H1 (cell line): ENCODE measurements around the gene VSNL1. TPM values are rescaled to one million over a fixed set of nuclear protein-coding genes. Genes with fewer than 3 reads are reported as not detected.

ENCODE experiments used
- BCL11A ChIP-seq, 2 experiments: IDR thresholded peaks; one replicate each; pipeline ENCODE4 v1.6.1; 2011; ENCODE audit warnings: low read depth in 2 of 2, low read length in 2 of 2, mild to moderate bottlenecking in 2 of 2
- CHD2 ChIP-seq: IDR thresholded peaks from 2 replicates; pipeline ENCODE4 v1.6.1; 2012; ENCODE audit warnings: low read length, improper control_type of control experiment
- CTBP2 ChIP-seq: IDR thresholded peaks from 2 replicates; pipeline ENCODE4 v1.7.0; 2011; ENCODE audit warnings: borderline replicate concordance, mild to moderate bottlenecking, moderate library complexity, mixed read lengths, low read length; ENCODE audit not compliant: insufficient read depth, insufficient read length
- KDM5A ChIP-seq: fragments of 200-600 bp; IDR thresholded peaks from 2 replicates; pipeline ENCODE4 v1.7.1; 2012; ENCODE audit warnings: mild to moderate bottlenecking, low read length, inconsistent platforms, mixed read lengths
- RXRA ChIP-seq: IDR thresholded peaks from 2 replicates; pipeline ENCODE4 v1.6.1; 2011; ENCODE audit warnings: low read depth, mild to moderate bottlenecking, low read length, moderate library complexity; ENCODE audit not compliant: insufficient read depth
- SIN3A ChIP-seq, 2 experiments: IDR thresholded peaks in 1 of 2; conservative IDR thresholded peaks in 1 of 2; 2 replicates each; pipeline ENCODE4 v1.6.1; 2011 to 2012; ENCODE audit warnings: low read length in 2 of 2, improper control_type of control experiment in 1 of 2, low read depth in 1 of 2, mild to moderate bottlenecking in 1 of 2
- SIRT6 ChIP-seq: IDR thresholded peaks from one replicate; pipeline ENCODE4 v1.7.1; 2012; ENCODE audit warnings: low read length, inconsistent platforms
- SUZ12 ChIP-seq: fragments of 200-600 bp; sonication (generic); IDR thresholded peaks from 2 replicates; pipeline ENCODE4 v1.6.1; 2012; ENCODE audit warnings: mild to moderate bottlenecking, inconsistent platforms, low read length, moderate library complexity, mixed read lengths
- TBP ChIP-seq: IDR thresholded peaks from 2 replicates; pipeline ENCODE4 v1.6.1; 2011; ENCODE audit warnings: low read depth, low read length, improper control_type of control experiment
- polyA plus RNA-seq, 7 experiments: library from polyadenylated mRNA; depleted of rRNA in 3 of 7; stranded (reverse) in 5 of 7; unstranded in 2 of 7; fragments of >200 nt in 5 of 7; fragments of 200-250 nt in 2 of 7; gene quantifications; 1 replicate in 5 of 7; 2 replicates in 1 of 7; 4 replicates in 1 of 7; pipeline versions ENCODE4 v1.2.1 to v1.2.3, GENCODE V29; 2011 to 2013; ENCODE audit warnings: missing spikeins in 2 of 7, mixed read lengths in 2 of 7
- total RNA-seq: library from RNA; stranded (reverse); fragmentation: NEBNext Ultra II Directional; extraction: Animal tissue kit (Norgen Biotek cat#: 25700); gene quantifications from 2 replicates; pipeline ENCODE4 v1.2.1, GENCODE V29; 2021
- TF ChIP-seq, protein P1 (sequence below): fragments of 300-600 bp; sonication (generic); IDR thresholded peaks from 2 replicates; pipeline ENCODE4 v1.7.1; 2012; ENCODE audit warnings: low read length, moderate library complexity, mild to moderate bottlenecking, inconsistent platforms; ENCODE audit not compliant: insufficient replicate concordance
- TF ChIP-seq, protein P2 (sequence below): IDR thresholded peaks from 2 replicates; pipeline ENCODE4 v1.6.1; 2011; ENCODE audit warnings: low read length, improper control_type of control experiment

The VSNL1 gene
- total and polyA plus RNA-seq, 2 of the 8 experiments (the other 6 are each of a cell fraction or from before 2014, with no cell fraction given): 49.4 to 108 TPM

DNA sequence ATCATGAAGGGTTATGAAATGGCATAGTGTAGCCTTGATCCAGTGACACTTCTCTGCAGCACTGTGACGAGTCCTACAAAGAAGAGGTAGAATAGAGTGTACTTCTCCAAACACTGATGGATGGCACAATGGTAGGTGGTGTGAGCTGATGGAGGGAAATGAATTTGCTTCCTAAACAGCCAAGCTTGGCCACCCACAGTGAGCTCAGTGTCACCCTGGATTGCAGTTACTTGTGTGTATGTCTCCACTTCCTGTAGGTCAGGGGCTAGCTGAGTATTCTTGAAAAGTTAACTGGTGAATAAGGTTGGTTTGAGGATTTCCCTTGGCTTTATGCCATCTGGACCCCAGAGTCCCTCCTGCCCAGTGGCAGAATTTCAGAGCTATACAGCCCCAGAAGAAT is 75.9 kb downstream of the VSNL1 start (continued):
- TF ChIP-seq, protein P1, sequence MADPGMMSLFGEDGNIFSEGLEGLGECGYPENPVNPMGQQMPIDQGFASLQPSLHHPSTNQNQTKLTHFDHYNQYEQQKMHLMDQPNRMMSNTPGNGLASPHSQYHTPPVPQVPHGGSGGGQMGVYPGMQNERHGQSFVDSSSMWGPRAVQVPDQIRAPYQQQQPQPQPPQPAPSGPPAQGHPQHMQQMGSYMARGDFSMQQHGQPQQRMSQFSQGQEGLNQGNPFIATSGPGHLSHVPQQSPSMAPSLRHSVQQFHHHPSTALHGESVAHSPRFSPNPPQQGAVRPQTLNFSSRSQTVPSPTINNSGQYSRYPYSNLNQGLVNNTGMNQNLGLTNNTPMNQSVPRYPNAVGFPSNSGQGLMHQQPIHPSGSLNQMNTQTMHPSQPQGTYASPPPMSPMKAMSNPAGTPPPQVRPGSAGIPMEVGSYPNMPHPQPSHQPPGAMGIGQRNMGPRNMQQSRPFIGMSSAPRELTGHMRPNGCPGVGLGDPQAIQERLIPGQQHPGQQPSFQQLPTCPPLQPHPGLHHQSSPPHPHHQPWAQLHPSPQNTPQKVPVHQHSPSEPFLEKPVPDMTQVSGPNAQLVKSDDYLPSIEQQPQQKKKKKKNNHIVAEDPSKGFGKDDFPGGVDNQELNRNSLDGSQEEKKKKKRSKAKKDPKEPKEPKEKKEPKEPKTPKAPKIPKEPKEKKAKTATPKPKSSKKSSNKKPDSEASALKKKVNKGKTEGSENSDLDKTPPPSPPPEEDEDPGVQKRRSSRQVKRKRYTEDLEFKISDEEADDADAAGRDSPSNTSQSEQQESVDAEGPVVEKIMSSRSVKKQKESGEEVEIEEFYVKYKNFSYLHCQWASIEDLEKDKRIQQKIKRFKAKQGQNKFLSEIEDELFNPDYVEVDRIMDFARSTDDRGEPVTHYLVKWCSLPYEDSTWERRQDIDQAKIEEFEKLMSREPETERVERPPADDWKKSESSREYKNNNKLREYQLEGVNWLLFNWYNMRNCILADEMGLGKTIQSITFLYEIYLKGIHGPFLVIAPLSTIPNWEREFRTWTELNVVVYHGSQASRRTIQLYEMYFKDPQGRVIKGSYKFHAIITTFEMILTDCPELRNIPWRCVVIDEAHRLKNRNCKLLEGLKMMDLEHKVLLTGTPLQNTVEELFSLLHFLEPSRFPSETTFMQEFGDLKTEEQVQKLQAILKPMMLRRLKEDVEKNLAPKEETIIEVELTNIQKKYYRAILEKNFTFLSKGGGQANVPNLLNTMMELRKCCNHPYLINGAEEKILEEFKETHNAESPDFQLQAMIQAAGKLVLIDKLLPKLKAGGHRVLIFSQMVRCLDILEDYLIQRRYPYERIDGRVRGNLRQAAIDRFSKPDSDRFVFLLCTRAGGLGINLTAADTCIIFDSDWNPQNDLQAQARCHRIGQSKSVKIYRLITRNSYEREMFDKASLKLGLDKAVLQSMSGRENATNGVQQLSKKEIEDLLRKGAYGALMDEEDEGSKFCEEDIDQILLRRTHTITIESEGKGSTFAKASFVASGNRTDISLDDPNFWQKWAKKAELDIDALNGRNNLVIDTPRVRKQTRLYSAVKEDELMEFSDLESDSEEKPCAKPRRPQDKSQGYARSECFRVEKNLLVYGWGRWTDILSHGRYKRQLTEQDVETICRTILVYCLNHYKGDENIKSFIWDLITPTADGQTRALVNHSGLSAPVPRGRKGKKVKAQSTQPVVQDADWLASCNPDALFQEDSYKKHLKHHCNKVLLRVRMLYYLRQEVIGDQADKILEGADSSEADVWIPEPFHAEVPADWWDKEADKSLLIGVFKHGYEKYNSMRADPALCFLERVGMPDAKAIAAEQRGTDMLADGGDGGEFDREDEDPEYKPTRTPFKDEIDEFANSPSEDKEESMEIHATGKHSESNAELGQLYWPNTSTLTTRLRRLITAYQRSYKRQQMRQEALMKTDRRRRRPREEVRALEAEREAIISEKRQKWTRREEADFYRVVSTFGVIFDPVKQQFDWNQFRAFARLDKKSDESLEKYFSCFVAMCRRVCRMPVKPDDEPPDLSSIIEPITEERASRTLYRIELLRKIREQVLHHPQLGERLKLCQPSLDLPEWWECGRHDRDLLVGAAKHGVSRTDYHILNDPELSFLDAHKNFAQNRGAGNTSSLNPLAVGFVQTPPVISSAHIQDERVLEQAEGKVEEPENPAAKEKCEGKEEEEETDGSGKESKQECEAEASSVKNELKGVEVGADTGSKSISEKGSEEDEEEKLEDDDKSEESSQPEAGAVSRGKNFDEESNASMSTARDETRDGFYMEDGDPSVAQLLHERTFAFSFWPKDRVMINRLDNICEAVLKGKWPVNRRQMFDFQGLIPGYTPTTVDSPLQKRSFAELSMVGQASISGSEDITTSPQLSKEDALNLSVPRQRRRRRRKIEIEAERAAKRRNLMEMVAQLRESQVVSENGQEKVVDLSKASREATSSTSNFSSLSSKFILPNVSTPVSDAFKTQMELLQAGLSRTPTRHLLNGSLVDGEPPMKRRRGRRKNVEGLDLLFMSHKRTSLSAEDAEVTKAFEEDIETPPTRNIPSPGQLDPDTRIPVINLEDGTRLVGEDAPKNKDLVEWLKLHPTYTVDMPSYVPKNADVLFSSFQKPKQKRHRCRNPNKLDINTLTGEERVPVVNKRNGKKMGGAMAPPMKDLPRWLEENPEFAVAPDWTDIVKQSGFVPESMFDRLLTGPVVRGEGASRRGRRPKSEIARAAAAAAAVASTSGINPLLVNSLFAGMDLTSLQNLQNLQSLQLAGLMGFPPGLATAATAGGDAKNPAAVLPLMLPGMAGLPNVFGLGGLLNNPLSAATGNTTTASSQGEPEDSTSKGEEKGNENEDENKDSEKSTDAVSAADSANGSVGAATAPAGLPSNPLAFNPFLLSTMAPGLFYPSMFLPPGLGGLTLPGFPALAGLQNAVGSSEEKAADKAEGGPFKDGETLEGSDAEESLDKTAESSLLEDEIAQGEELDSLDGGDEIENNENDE: no peak
- TF ChIP-seq BCL11A (IDR thresholded peaks at IDR 0.05; ENCODE audit: low read depth in 2 of 2, low read length in 2 of 2) (no peak), CTBP2 (no peak), CHD2 (no peak), KDM5A (no peak), TBP (no peak), SUZ12 (no peak), RXRA (no peak), SIRT6 (no peak), SIN3A (conservative IDR thresholded peaks at IDR 0.05 in 1 of 2, IDR thresholded peaks at IDR 0.05 in 1 of 2; ENCODE audit: low read depth in 1 of 2, low read length in 2 of 2) (no peak)
- TF ChIP-seq, protein P2, sequence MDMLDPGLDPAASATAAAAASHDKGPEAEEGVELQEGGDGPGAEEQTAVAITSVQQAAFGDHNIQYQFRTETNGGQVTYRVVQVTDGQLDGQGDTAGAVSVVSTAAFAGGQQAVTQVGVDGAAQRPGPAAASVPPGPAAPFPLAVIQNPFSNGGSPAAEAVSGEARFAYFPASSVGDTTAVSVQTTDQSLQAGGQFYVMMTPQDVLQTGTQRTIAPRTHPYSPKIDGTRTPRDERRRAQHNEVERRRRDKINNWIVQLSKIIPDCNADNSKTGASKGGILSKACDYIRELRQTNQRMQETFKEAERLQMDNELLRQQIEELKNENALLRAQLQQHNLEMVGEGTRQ: no peak
